Mucosa of stomach (tissue), 1 donor: Measurements from ENCODE around the gene PLAAT3.
"Not testable (repeated sequence)": the region's sequence is repeated elsewhere in the genome, so short reads cannot be mapped to it uniquely, and the experiment has no call there.

Experiments used
- H3K27me3 ChIP-seq: one replicate; pipeline ENCODE4 v1.7.0; 2013; ENCODE audit warnings: mild to moderate bottlenecking, low read length; ENCODE audit not compliant: control insufficient read depth, insufficient read depth
- H3K36me3 ChIP-seq: one replicate; pipeline ENCODE4 v1.7.0; 2013; ENCODE audit warnings: low read length; ENCODE audit not compliant: control insufficient read depth, insufficient read depth
- H3K4me1 ChIP-seq: one replicate; pipeline ENCODE4 v1.7.0; 2013; ENCODE audit warnings: mild to moderate bottlenecking, low read length; ENCODE audit not compliant: control insufficient read depth, insufficient read depth
- H3K4me3 ChIP-seq: one replicate; pipeline ENCODE4 v1.7.0; 2013; ENCODE audit warnings: low read length
- H3K9ac ChIP-seq: one replicate; pipeline ENCODE4 v1.7.0; 2013; ENCODE audit warnings: mild to moderate bottlenecking, low read length, moderate library complexity
- H3K9me3 ChIP-seq: one replicate; pipeline ENCODE4 v1.7.0; 2013; ENCODE audit warnings: mild to moderate bottlenecking, low read length, moderate library complexity; ENCODE audit not compliant: control insufficient read depth
- donor health status: Pancreatic carcinoma.

PLAAT3 gene

GRCh38 chr11:63548178-63548577 lies 66.1 kb downstream of the PLAAT3 start:
- no peaks in the 10 kb centered on the region for H3K9me3 ChIP-seq
- peaks cover 11% of the 10 kb centered on the region for H3K36me3 ChIP-seq
- no peak overlapping the region for H3K4me3 ChIP-seq
- no peak overlapping the region for H3K9ac ChIP-seq
- H3K27me3 ChIP-seq, result no peaks in the 10 kb centered on the region
- H3K4me1 ChIP-seq, result peaks cover 1% of the 10 kb centered on the region

GRCh38 chr11:63547061-63547460 lies 67.2 kb downstream of the PLAAT3 start:
- peaks cover 11% of the 10 kb centered on the region for H3K36me3 ChIP-seq
- no peak overlapping the region for H3K9ac ChIP-seq
- no peaks in the 10 kb centered on the region for H3K4me1 ChIP-seq
- H3K27me3 ChIP-seq, result no peaks in the 10 kb centered on the region
- no peak overlapping the region for H3K4me3 ChIP-seq
- no peaks in the 10 kb centered on the region for H3K9me3 ChIP-seq

GRCh38 chr11:63543711-63544110 lies 70.5 kb downstream of the PLAAT3 start:
- H3K27me3 ChIP-seq, result no peaks in the 10 kb centered on the region
- peaks cover 11% of the 10 kb centered on the region for H3K36me3 ChIP-seq
- no peaks in the 10 kb centered on the region for H3K9me3 ChIP-seq
- H3K4me1 ChIP-seq, result peaks cover 3% of the 10 kb centered on the region
- no peak overlapping the region for H3K4me3 ChIP-seq
- H3K9ac ChIP-seq, result no peak overlapping the region

- not testable (repeated sequence) for H3K9me3 ChIP-seq, H3K9ac ChIP-seq, H3K27me3 ChIP-seq, H3K4me3 ChIP-seq
- H3K36me3 ChIP-seq, result peaks cover 11% of the 10 kb centered on the region
- peaks cover 15% of the 10 kb centered on the region for H3K4me1 ChIP-seq
Observed at GRCh38 chr11:63542506-63542905, 71.7 kb downstream of the PLAAT3 start.

GRCh38 chr11:63537293-63538101 lies 76.7 kb downstream of the PLAAT3 start:
- Histone ChIP-seq H3K4me1 (peaks cover 28% of the 10 kb centered on the region), H3K9ac (peak overlapping the region; percentile 72)

GRCh38 chr11:63536669-63537292 lies 77.5 kb downstream of the PLAAT3 start, which contains the start of gene PLAAT4:
Gene PLAAT4, plus strand, starts transcription at chr11:63536808. Its CDS starts 61 bp downstream, at chr11:63536869.
- Histone ChIP-seq H3K4me1 (peaks cover 30% of the 10 kb centered on the region), H3K27me3 (no peaks in the 10 kb centered on the region), H3K4me3 (peak within 1 kb of the TSS; percentile 75), H3K9ac (peak within 1 kb of the TSS; percentile 72), H3K9me3 (no peaks in the 10 kb centered on the region), H3K36me3 (no peaks in the 10 kb centered on the region)

More at GRCh38 chr11:63537293-63538101, 76.7 kb downstream of the PLAAT3 start:
- H3K9me3 ChIP-seq, result no peaks in the 10 kb centered on the region
- H3K4me3 ChIP-seq, result peak overlapping the region; percentile 75
- H3K27me3 ChIP-seq, result no peaks in the 10 kb centered on the region
- H3K36me3 ChIP-seq, result no peaks in the 10 kb centered on the region

GRCh38 chr11:63535734-63536133 lies 78.5 kb downstream of the PLAAT3 start:
- peaks cover 37% of the 10 kb centered on the region for H3K4me1 ChIP-seq

GRCh38 chr11:63534895-63535461 lies 79.3 kb downstream of the PLAAT3 start:
- Histone ChIP-seq H3K4me3 (no peak overlapping the region), H3K9me3 (no peaks in the 10 kb centered on the region), H3K27me3 (no peaks in the 10 kb centered on the region), H3K4me1 (peaks cover 37% of the 10 kb centered on the region), H3K36me3 (no peaks in the 10 kb centered on the region), H3K9ac (no peak overlapping the region)

More at GRCh38 chr11:63535734-63536133, 78.5 kb downstream of the PLAAT3 start:
- Histone ChIP-seq H3K9ac (no peak overlapping the region), H3K4me3 (no peak overlapping the region), H3K9me3 (no peaks in the 10 kb centered on the region), H3K27me3 (no peaks in the 10 kb centered on the region), H3K36me3 (no peaks in the 10 kb centered on the region)

- no peaks in the 10 kb centered on the region for H3K27me3 ChIP-seq
- peaks cover 37% of the 10 kb centered on the region for H3K4me1 ChIP-seq
Observed at GRCh38 chr11:63534076-63534475, 80.2 kb downstream of the PLAAT3 start.

GRCh38 chr11:63532799-63533475 lies 81.3 kb downstream of the PLAAT3 start:
- H3K9ac ChIP-seq, result no peak overlapping the region
- no peaks in the 10 kb centered on the region for H3K9me3 ChIP-seq
- no peaks in the 10 kb centered on the region for H3K36me3 ChIP-seq
- H3K4me1 ChIP-seq, result peaks cover 26% of the 10 kb centered on the region
- H3K4me3 ChIP-seq, result no peak overlapping the region
- no peaks in the 10 kb centered on the region for H3K27me3 ChIP-seq

More at GRCh38 chr11:63534076-63534475, 80.2 kb downstream of the PLAAT3 start:
- no peaks in the 10 kb centered on the region for H3K36me3 ChIP-seq
- H3K4me3 ChIP-seq, result no peak overlapping the region
- H3K9me3 ChIP-seq, result no peaks in the 10 kb centered on the region
- no peak overlapping the region for H3K9ac ChIP-seq

GRCh38 chr11:63532117-63532516 lies 82.1 kb downstream of the PLAAT3 start:
- no peaks in the 10 kb centered on the region for H3K27me3 ChIP-seq
- H3K4me1 ChIP-seq, result peaks cover 20% of the 10 kb centered on the region
- no peaks in the 10 kb centered on the region for H3K36me3 ChIP-seq
- H3K9ac ChIP-seq, result no peak overlapping the region
- H3K4me3 ChIP-seq, result no peak overlapping the region
- H3K9me3 ChIP-seq, result no peaks in the 10 kb centered on the region
